NB4 (cell line): ENCODE results near the gene ANKRD2.

Experiments used
- CTCF ChIP-seq: IDR thresholded peaks from one replicate; pipeline ENCODE4 v1.5.1; 2012; ENCODE audit warnings: low read depth, low read length
- MAX ChIP-seq: IDR thresholded peaks from 2 replicates; pipeline ENCODE4 v1.6.1; 2011; ENCODE audit warnings: low read depth, low read length
- POLR2A ChIP-seq: IDR thresholded peaks from 2 replicates; pipeline ENCODE4 v1.6.1; 2011; ENCODE audit warnings: mild to moderate bottlenecking; ENCODE audit not compliant: insufficient read length; ENCODE audit errors: extremely low read depth

GRCh38 chr10:97543025-97543546 lies 29.5 kb upstream of the ANKRD2 start:
- TF ChIP-seq CTCF (no peak), POLR2A (no peak), MAX (peak; percentile 85)
